ENCODE measurements around the gene PALS1. TPM values are rescaled to one million over a fixed set of nuclear protein-coding genes. Genes with fewer than 3 reads are reported as not detected.

Gene PALS1
- total and polyA plus RNA-seq, 2 experiments from 2014 or later = 9.1 to 26.7 TPM

DNA sequence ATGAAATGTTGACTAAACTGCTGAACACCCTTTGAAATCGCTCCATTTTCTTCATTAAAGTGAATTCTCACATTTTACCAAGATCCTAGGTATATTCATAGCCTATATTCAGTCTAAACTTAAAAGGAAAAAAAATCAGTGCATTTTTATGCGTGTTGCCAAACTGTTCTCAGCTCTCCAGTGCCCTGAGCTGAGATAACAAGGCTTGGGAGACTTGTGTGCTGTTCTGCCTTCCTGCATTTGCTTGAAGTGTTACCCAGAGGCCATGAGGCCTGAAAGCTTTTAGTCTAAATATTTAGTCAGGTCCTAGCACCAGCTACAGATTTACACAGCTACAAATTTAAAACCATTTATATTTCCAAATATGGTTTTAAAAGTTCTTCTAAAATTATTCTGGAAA, 8.6 kb upstream of the PALS1 start (continued):
- TF ChIP-seq, protein P1, sequence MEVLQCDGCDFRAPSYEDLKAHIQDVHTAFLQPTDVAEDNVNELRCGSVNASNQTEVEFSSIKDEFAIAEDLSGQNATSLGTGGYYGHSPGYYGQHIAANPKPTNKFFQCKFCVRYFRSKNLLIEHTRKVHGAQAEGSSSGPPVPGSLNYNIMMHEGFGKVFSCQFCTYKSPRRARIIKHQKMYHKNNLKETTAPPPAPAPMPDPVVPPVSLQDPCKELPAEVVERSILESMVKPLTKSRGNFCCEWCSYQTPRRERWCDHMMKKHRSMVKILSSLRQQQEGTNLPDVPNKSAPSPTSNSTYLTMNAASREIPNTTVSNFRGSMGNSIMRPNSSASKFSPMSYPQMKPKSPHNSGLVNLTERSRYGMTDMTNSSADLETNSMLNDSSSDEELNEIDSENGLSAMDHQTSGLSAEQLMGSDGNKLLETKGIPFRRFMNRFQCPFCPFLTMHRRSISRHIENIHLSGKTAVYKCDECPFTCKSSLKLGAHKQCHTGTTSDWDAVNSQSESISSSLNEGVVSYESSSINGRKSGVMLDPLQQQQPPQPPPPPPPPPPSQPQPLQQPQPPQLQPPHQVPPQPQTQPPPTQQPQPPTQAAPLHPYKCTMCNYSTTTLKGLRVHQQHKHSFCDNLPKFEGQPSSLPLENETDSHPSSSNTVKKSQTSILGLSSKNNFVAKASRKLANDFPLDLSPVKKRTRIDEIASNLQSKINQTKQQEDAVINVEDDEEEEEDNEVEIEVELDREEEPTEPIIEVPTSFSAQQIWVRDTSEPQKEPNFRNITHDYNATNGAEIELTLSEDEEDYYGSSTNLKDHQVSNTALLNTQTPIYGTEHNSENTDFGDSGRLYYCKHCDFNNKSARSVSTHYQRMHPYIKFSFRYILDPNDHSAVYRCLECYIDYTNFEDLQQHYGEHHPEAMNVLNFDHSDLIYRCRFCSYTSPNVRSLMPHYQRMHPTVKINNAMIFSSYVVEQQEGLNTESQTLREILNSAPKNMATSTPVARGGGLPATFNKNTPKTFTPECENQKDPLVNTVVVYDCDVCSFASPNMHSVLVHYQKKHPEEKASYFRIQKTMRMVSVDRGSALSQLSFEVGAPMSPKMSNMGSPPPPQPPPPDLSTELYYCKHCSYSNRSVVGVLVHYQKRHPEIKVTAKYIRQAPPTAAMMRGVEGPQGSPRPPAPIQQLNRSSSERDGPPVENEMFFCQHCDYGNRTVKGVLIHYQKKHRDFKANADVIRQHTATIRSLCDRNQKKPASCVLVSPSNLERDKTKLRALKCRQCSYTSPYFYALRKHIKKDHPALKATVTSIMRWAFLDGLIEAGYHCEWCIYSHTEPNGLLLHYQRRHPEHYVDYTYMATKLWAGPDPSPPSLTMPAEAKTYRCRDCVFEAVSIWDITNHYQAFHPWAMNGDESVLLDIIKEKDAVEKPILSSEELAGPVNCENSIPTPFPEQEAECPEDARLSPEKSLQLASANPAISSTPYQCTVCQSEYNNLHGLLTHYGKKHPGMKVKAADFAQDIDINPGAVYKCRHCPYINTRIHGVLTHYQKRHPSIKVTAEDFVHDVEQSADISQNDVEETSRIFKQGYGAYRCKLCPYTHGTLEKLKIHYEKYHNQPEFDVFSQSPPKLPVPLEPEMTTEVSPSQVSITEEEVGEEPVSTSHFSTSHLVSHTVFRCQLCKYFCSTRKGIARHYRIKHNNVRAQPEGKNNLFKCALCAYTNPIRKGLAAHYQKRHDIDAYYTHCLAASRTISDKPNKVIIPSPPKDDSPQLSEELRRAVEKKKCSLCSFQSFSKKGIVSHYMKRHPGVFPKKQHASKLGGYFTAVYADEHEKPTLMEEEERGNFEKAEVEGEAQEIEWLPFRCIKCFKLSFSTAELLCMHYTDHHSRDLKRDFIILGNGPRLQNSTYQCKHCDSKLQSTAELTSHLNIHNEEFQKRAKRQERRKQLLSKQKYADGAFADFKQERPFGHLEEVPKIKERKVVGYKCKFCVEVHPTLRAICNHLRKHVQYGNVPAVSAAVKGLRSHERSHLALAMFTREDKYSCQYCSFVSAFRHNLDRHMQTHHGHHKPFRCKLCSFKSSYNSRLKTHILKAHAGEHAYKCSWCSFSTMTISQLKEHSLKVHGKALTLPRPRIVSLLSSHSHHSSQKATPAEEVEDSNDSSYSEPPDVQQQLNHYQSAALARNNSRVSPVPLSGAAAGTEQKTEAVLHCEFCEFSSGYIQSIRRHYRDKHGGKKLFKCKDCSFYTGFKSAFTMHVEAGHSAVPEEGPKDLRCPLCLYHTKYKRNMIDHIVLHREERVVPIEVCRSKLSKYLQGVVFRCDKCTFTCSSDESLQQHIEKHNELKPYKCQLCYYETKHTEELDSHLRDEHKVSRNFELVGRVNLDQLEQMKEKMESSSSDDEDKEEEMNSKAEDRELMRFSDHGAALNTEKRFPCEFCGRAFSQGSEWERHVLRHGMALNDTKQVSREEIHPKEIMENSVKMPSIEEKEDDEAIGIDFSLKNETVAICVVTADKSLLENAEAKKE (CRISPR knock-in tag; IDR thresholded peaks at IDR 0.05) = no peak

DNA sequence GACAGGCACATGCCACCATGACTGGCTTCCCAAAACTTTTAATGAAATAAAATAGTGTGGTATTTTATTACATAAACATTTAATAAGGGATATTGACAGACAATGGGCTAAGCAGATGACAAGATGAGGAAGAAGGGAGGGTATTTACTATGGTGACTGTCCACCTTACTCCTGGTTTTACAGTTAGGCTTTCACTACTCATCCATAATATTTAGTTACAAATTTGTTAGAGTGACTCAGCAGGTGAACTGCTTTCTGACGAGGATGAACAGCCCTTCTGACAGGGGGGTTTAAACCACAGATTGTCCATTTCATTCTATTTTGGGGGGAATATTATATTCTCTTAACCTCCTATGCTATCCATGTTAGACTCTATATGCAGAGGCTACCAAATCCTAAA, 3.6 kb upstream of the PALS1 start:
- Histone ChIP-seq H3K27ac (ENCODE audit: low read depth) (no peak overlapping the region), H3K4me2 (no peak overlapping the region), H2AFZ (no peak overlapping the region), H3K4me1 (ENCODE audit: insufficient read depth) (peaks cover 2% of the 10 kb centered on the region; the same call in 1 of the 2 replicates), H3F3A (replicated peaks; ENCODE audit: low read depth) (no peaks in the 10 kb centered on the region; the same call in 1 of the 2 replicates), H3K4me3 (no peak overlapping the region), H3K9me2 (ENCODE audit: insufficient read depth) (no peaks in the 10 kb centered on the region), H3K36me3 (ENCODE audit: insufficient read depth) (no peaks in the 10 kb centered on the region), H3K79me2 (replicated peaks; ENCODE audit: insufficient read depth) (peaks cover 6% of the 10 kb centered on the region), H3K27me3 (ENCODE audit: insufficient read depth) (peaks cover 17% of the 10 kb centered on the region), H4K20me1 (replicated peaks; ENCODE audit: insufficient read depth) (no peaks in the 10 kb centered on the region)
- TF ChIP-seq, protein P2, sequence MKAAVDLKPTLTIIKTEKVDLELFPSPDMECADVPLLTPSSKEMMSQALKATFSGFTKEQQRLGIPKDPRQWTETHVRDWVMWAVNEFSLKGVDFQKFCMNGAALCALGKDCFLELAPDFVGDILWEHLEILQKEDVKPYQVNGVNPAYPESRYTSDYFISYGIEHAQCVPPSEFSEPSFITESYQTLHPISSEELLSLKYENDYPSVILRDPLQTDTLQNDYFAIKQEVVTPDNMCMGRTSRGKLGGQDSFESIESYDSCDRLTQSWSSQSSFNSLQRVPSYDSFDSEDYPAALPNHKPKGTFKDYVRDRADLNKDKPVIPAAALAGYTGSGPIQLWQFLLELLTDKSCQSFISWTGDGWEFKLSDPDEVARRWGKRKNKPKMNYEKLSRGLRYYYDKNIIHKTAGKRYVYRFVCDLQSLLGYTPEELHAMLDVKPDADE (IDR thresholded peaks at IDR 0.05) = no peak
- TF ChIP-seq, protein P3, sequence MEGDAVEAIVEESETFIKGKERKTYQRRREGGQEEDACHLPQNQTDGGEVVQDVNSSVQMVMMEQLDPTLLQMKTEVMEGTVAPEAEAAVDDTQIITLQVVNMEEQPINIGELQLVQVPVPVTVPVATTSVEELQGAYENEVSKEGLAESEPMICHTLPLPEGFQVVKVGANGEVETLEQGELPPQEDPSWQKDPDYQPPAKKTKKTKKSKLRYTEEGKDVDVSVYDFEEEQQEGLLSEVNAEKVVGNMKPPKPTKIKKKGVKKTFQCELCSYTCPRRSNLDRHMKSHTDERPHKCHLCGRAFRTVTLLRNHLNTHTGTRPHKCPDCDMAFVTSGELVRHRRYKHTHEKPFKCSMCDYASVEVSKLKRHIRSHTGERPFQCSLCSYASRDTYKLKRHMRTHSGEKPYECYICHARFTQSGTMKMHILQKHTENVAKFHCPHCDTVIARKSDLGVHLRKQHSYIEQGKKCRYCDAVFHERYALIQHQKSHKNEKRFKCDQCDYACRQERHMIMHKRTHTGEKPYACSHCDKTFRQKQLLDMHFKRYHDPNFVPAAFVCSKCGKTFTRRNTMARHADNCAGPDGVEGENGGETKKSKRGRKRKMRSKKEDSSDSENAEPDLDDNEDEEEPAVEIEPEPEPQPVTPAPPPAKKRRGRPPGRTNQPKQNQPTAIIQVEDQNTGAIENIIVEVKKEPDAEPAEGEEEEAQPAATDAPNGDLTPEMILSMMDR (conservative IDR thresholded peaks at IDR 0.05; ENCODE audit: low read depth in 2 of 2) = no peak
- TF ChIP-seq ZNF114 (CRISPR knock-in tag; IDR thresholded peaks at IDR 0.05) = no peak
- DNase-seq (ENCODE audit: low spot score) (no peak), ATAC-seq (no peak)
- no peak overlapping the region for H3K4me3 Mint-ChIP-seq
- peaks cover 11% of the 10 kb centered on the region for H3K4me1 Mint-ChIP-seq
- H3K9me3 Mint-ChIP-seq = no peaks in the 10 kb centered on the region
- peaks cover 11% of the 10 kb centered on the region for H3K27me3 Mint-ChIP-seq (ENCODE audit: insufficient read depth, low read depth, poor library complexity)
- no peaks in the 10 kb centered on the region for H3K36me3 Mint-ChIP-seq (ENCODE audit: low read depth)
- H3K27ac Mint-ChIP-seq = no peak overlapping the region

All from GM23338 (cell line).